Activated T-cell treated with anti-CD3 and anti-CD28 coated beads, Interleukin-2, amount 50 U/mL, for 72 hours (primary cell): Measurements from ENCODE around the gene ZNF385C. TPM values are rescaled to one million over a fixed set of nuclear protein-coding genes. Genes with fewer than 3 reads are reported as not detected.
A peak's percentile ranks its signal among the peaks of the same experiment; 100 is the strongest.

Source experiments
- ATAC-seq, 2 donors: fragments of 150-1000 bp; cut with Tn5 transposase; replicated peaks in 1 of 2; 2 replicates each; pipeline ENCODE4 v1.10.0; 2021; ENCODE audit warnings: moderate library complexity in 2 of 2, mild to moderate bottlenecking in 1 of 2
- DNase-seq, 2 donors: peaks; one replicate each; pipeline ENCODE4 v3.0.0; 2021 to 2022; ENCODE audit warnings: mixed read lengths in 1 of 2
- H3K27ac Mint-ChIP-seq: one replicate; pipeline ENCODE4 v1.8.0; 2022; ENCODE audit warnings: mild to moderate bottlenecking, moderate library complexity, mixed read lengths
- H3K27me3 Mint-ChIP-seq: one replicate; pipeline ENCODE4 v1.8.0; 2022; ENCODE audit warnings: low read depth, mixed read lengths
- H3K36me3 Mint-ChIP-seq, 2 donors: one replicate each; pipeline ENCODE4 v1.8.0; 2022; ENCODE audit warnings: mixed read lengths in 2 of 2, mild to moderate bottlenecking in 1 of 2; ENCODE audit not compliant: insufficient read depth in 2 of 2
- H3K4me1 Mint-ChIP-seq: one replicate; pipeline ENCODE4 v1.8.0; 2022; ENCODE audit warnings: low read depth, mixed read lengths
- H3K4me3 Mint-ChIP-seq, 2 donors: one replicate each; pipeline ENCODE4 v1.8.0; 2022; ENCODE audit warnings: mild to moderate bottlenecking in 2 of 2, mixed read lengths in 2 of 2, moderate library complexity in 2 of 2
- H3K9me3 Mint-ChIP-seq, 2 donors: one replicate each; pipeline ENCODE4 v1.8.0; 2022; ENCODE audit warnings: mixed read lengths in 2 of 2
- total RNA-seq, 2 donors: library from RNA; stranded (reverse); gene quantifications; one replicate each; pipeline ENCODE4 v1.2.3, GENCODE V29; 2022

Gene ZNF385C
- total RNA-seq, 2 donors from 2014 or later: 1.1 to 1.6 TPM

- Mint-ChIP-seq H3K36me3 (no peaks in the 10 kb centered on the region), H3K9me3 (no peaks in the 10 kb centered on the region), H3K27ac (peak overlapping the region; percentile 4), H3K27me3 (no peaks in the 10 kb centered on the region), H3K4me1 (peaks cover 28% of the 10 kb centered on the region), H3K4me3 (peak overlapping the region; percentile 15 to 36)
- DNase-seq (no peak), ATAC-seq (no peak)
Measured at GRCh38 chr17:42110301-42111264, 12.3 kb upstream of the ZNF385C start.

DNA sequence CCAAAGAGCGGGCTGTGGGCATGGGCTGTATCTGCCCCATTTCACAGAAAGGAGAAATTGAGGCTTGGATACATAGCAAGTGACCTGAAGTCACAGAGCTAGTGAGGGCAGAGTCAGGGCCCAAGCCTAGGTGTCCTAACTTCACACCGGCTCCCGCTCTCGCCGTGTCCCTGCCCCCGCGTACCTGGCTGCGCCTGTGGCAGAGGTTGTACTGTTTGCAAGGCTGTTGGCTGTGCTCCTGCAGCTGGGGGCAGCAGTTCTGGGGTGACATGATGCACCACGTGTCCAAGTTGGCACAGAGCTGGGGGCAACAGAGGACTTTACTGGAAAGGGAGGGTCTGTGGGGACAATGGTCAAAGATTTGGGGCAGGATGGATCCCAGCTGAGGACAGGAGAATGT is 10.8 kb upstream of the ZNF385C start:
- no peak overlapping the region for H3K4me3 Mint-ChIP-seq
- no peaks in the 10 kb centered on the region for H3K27me3 Mint-ChIP-seq
- H3K36me3 Mint-ChIP-seq: no peaks in the 10 kb centered on the region
- ATAC-seq: no peak
- peaks cover 28% of the 10 kb centered on the region for H3K4me1 Mint-ChIP-seq
- DNase-seq: no peak
- H3K9me3 Mint-ChIP-seq: no peaks in the 10 kb centered on the region
- H3K27ac Mint-ChIP-seq: no peak overlapping the region

- Mint-ChIP-seq H3K27ac (no peak overlapping the region), H3K4me1 (peaks cover 28% of the 10 kb centered on the region), H3K36me3 (no peaks in the 10 kb centered on the region), H3K4me3 (peak overlapping the region; percentile 45 to 74), H3K9me3 (no peaks in the 10 kb centered on the region), H3K27me3 (no peaks in the 10 kb centered on the region)
- DNase-seq: peak; percentile 95 to 97
- peak; percentile 86 to 90 for ATAC-seq
Measured at GRCh38 chr17:42107597-42108576, 9.6 kb upstream of the ZNF385C start.

DNA sequence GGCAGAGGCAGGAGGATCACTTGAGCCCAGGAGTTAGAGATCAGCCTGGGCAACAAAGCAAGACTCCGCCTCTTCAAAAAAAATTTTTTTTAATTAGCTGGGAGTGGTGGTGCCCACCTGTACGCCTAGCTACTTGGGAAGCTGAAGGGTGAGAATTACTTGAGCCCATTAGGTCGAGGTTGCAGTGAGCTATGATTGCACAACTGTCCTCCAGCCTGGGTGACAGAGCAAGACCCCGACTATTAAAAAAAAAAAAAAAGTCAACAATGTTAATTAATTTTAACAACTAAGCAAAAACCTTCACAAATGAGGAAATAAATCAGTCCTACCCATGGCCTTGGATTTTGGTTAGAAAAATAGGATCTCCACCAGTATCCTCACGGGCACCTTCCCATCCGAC is 8.9 kb upstream of the ZNF385C start:
- ATAC-seq: no peak
- Mint-ChIP-seq H3K9me3 (no peaks in the 10 kb centered on the region), H3K27me3 (no peaks in the 10 kb centered on the region), H3K27ac (no peak overlapping the region), H3K4me1 (peaks cover 22% of the 10 kb centered on the region), H3K36me3 (no peaks in the 10 kb centered on the region), H3K4me3 (peak overlapping the region in 1 of 2 donors; percentile 74)
- no peak for DNase-seq

GRCh38 chr17:42106009-42106408 is 7.7 kb upstream of the ZNF385C start:
- Mint-ChIP-seq H3K36me3 (no peaks in the 10 kb centered on the region), H3K4me1 (peaks cover 16% of the 10 kb centered on the region), H3K9me3 (no peaks in the 10 kb centered on the region), H3K4me3 (peak overlapping the region in 1 of 2 donors; percentile 20), H3K27me3 (no peaks in the 10 kb centered on the region), H3K27ac (no peak overlapping the region)
- no peak for DNase-seq
- no peak for ATAC-seq

- H3K4me1 Mint-ChIP-seq: peaks cover 9% of the 10 kb centered on the region
- H3K27ac Mint-ChIP-seq: no peak overlapping the region
- H3K27me3 Mint-ChIP-seq: no peaks in the 10 kb centered on the region
- no peaks in the 10 kb centered on the region for H3K36me3 Mint-ChIP-seq
- DNase-seq (no peak), ATAC-seq (no peak)
- H3K9me3 Mint-ChIP-seq: no peaks in the 10 kb centered on the region
- no peak overlapping the region for H3K4me3 Mint-ChIP-seq
Measured at GRCh38 chr17:42104264-42104663, 6.0 kb upstream of the ZNF385C start.

- Mint-ChIP-seq H3K27ac (no peak overlapping the region), H3K36me3 (no peaks in the 10 kb centered on the region)
Measured at GRCh38 chr17:42103221-42103954, 5.1 kb upstream of the ZNF385C start.

GRCh38 chr17:42101513-42102292 is 3.4 kb upstream of the ZNF385C start:
- no peak overlapping the region for H3K27ac Mint-ChIP-seq
- peaks cover 10% of the 10 kb centered on the region for H3K4me1 Mint-ChIP-seq
- no peak overlapping the region for H3K4me3 Mint-ChIP-seq
- DNase-seq: peak; percentile 82 to 88
- peaks cover 15% of the 10 kb centered on the region for H3K27me3 Mint-ChIP-seq
- H3K9me3 Mint-ChIP-seq: no peaks in the 10 kb centered on the region
- peak; percentile 79 to 82 for ATAC-seq
- H3K36me3 Mint-ChIP-seq: no peaks in the 10 kb centered on the region

More at GRCh38 chr17:42103221-42103954, 5.1 kb upstream of the ZNF385C start:
- no peak for ATAC-seq
- H3K27me3 Mint-ChIP-seq: no peaks in the 10 kb centered on the region
- no peak for DNase-seq
- H3K4me3 Mint-ChIP-seq: no peak overlapping the region
- peaks cover 9% of the 10 kb centered on the region for H3K4me1 Mint-ChIP-seq
- no peaks in the 10 kb centered on the region for H3K9me3 Mint-ChIP-seq

- H3K4me1 Mint-ChIP-seq: peaks cover 10% of the 10 kb centered on the region
- H3K27me3 Mint-ChIP-seq: peaks cover 22% of the 10 kb centered on the region
- H3K36me3 Mint-ChIP-seq: no peaks in the 10 kb centered on the region
- H3K9me3 Mint-ChIP-seq: no peaks in the 10 kb centered on the region
- no peak overlapping the region for H3K27ac Mint-ChIP-seq
- ATAC-seq: peak; percentile 10 to 18
- no peak for DNase-seq
- H3K4me3 Mint-ChIP-seq: no peak overlapping the region
Measured at GRCh38 chr17:42098730-42099399, 592 bp upstream of the ZNF385C start.

- DNase-seq (no peak), ATAC-seq (no peak)
- peaks cover 10% of the 10 kb centered on the region for H3K4me1 Mint-ChIP-seq
- H3K9me3 Mint-ChIP-seq: no peaks in the 10 kb centered on the region
- H3K4me3 Mint-ChIP-seq: no peak overlapping the region
- H3K27ac Mint-ChIP-seq: no peak overlapping the region
- H3K27me3 Mint-ChIP-seq: peaks cover 22% of the 10 kb centered on the region
- H3K36me3 Mint-ChIP-seq: no peaks in the 10 kb centered on the region
Measured at GRCh38 chr17:42096360-42097111, 1.7 kb downstream of the ZNF385C start.

DNA sequence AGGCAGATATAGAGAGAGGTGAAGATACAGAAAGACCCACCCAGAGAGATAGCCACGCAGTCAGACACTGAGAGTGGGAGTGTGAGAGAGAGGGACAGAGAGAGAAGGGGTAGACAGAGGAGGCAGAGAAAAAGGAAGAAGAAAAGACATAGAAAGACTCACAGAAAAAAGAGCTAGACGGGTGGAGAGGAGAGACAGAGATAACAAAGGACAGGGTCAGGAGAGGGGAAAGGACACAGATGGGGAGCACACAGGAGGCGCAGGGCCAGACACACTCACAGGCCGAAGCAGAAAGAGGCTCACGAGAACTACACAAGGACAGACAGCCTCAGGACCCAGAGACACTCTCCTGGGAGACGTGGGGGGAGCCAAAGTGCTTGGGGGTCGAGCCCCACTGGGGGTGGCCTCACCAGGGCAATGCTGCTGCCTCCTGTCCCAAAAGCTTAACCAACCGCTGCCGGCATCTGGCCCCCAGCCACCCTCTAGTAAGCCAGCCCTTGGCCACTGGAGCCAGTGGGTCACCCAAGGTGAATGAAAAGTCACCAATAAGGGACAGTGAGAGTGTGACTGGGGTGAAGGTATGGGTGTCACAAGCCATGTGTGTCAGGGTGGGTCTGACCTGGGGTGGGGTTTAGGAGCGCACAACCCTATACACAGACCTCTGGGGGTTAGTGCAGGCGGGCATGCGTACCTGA is 3.8 kb downstream of the ZNF385C start:
- Mint-ChIP-seq H3K27me3 (peaks cover 24% of the 10 kb centered on the region), H3K9me3 (no peaks in the 10 kb centered on the region), H3K4me3 (no peak overlapping the region), H3K36me3 (no peaks in the 10 kb centered on the region), H3K4me1 (peaks cover 10% of the 10 kb centered on the region), H3K27ac (no peak overlapping the region)
- ATAC-seq (no peak), DNase-seq (no peak)
